Measurements from ENCODE around the gene MAP7. TPM values are rescaled to one million over a fixed set of nuclear protein-coding genes. Genes with fewer than 3 reads are reported as not detected.

Gene MAP7
- total and polyA plus RNA-seq, 2 donors (not counting 3 experiments of a cell fraction or from before 2014, with no cell fraction given): 0.07 to 0.42 TPM

DNA sequence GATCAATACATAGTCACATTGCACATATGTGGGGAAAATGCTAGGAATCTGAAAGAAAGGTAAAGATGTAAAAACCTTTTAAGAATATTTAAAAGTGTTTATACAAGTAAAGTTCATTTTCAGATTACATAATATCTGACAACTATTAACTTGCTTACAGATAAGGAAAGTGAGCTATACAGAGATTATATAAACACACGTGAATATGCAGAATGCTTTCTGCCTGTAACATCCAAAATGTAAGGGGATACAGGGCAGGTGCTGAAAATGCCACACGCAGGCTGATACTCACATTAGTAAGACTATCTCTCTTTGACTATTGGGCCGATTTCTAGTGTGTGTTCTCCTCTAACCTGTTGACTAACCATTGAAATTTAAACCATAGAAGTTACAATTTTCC, 17.9 kb upstream of the MAP7 start:
- DNase-seq (ENCODE audit: low read depth, low spot score): no peak
- H3K9ac ChIP-seq (replicated peaks; ENCODE audit: extremely low read depth, insufficient read depth, low read length): no peak overlapping the region
- no TSS peak for BruUV-seq (replicated peaks)
- no peaks in the 10 kb centered on the region for H3K9me1 ChIP-seq (replicated peaks; ENCODE audit: control insufficient read depth, extremely low read depth, insufficient read depth, low read length)
- dilution Hi-C loops (cut with MboI; ENCODE audit: extremely low pct_ligation_motif_present, low sequenced_read_pairs): no loop called here
- TF ChIP-seq MYC (IDR thresholded peaks at IDR 0.05; ENCODE audit: low read depth, low read length) (no peak), POLR2AphosphoS5 (IDR thresholded peaks at IDR 0.05; ENCODE audit: insufficient read depth, low read depth, low read length) (no peak), EZH2 (IDR thresholded peaks at IDR 0.05; ENCODE audit: borderline replicate concordance, low read depth, low read length, severe bottlenecking) (no peak), JUN (IDR thresholded peaks at IDR 0.05; ENCODE audit: borderline replicate concordance, insufficient read depth, insufficient read length, low read depth) (no peak), POLR2A (IDR thresholded peaks at IDR 0.05; ENCODE audit: low read depth, low read length) (no peak), FOS (IDR thresholded peaks at IDR 0.05; ENCODE audit: borderline replicate concordance, insufficient read depth, low read length) (no peak), GATA2 (IDR thresholded peaks at IDR 0.05; ENCODE audit: insufficient read depth, insufficient read length, low read depth, low read length) (no peak)
- TF ChIP-seq, protein P1, sequence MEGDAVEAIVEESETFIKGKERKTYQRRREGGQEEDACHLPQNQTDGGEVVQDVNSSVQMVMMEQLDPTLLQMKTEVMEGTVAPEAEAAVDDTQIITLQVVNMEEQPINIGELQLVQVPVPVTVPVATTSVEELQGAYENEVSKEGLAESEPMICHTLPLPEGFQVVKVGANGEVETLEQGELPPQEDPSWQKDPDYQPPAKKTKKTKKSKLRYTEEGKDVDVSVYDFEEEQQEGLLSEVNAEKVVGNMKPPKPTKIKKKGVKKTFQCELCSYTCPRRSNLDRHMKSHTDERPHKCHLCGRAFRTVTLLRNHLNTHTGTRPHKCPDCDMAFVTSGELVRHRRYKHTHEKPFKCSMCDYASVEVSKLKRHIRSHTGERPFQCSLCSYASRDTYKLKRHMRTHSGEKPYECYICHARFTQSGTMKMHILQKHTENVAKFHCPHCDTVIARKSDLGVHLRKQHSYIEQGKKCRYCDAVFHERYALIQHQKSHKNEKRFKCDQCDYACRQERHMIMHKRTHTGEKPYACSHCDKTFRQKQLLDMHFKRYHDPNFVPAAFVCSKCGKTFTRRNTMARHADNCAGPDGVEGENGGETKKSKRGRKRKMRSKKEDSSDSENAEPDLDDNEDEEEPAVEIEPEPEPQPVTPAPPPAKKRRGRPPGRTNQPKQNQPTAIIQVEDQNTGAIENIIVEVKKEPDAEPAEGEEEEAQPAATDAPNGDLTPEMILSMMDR (IDR thresholded peaks at IDR 0.05; ENCODE audit: extremely low read depth in 1 of 2, insufficient read depth in 1 of 2, low read depth in 1 of 2, low read length in 2 of 2): no peak
- TF ChIP-seq, protein P2, sequence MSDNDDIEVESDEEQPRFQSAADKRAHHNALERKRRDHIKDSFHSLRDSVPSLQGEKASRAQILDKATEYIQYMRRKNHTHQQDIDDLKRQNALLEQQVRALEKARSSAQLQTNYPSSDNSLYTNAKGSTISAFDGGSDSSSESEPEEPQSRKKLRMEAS (IDR thresholded peaks at IDR 0.05; ENCODE audit: insufficient read depth, insufficient read length): no peak
- H2AFZ ChIP-seq (ENCODE audit: low read depth, low read length): no peak overlapping the region
- ChIA-PET POLR2A (no interaction called here), CTCF (interaction anchor here (1.0 kb wide), 1 partner anchor 999 kb away, joined by 3 read pairs; no protein-coding TSS in a partner anchor)
- H3K36me3 ChIP-seq (ENCODE audit: control insufficient read depth in 2 of 2, extremely low read depth in 1 of 2, insufficient read depth in 2 of 2, low read length in 2 of 2): no peaks in the 10 kb centered on the region
- no peak for FAIRE-seq
- no peak overlapping the region for H3K4me3 ChIP-seq (replicated peaks in 1 of 3; ENCODE audit: insufficient read depth in 1 of 3, low read depth in 1 of 3, low read length in 3 of 3)
- H3K4me1 ChIP-seq (ENCODE audit: control insufficient read depth, extremely low read depth, insufficient read depth, low read length): peaks cover 5% of the 10 kb centered on the region
- H3K27ac ChIP-seq (ENCODE audit: insufficient read depth, low read depth, low read length): no peak overlapping the region
- no peaks in the 10 kb centered on the region for H3K79me2 ChIP-seq (ENCODE audit: control insufficient read depth, insufficient read depth, low read length)
- H3K27me3 ChIP-seq (ENCODE audit: control insufficient read depth in 2 of 2, insufficient read depth in 2 of 2, low read length in 2 of 2): no peaks in the 10 kb centered on the region
- intact Hi-C loops (cut with micrococcal nuclease): no loop called here
- H3K9me3 ChIP-seq (replicated peaks; ENCODE audit: control insufficient read depth, insufficient read depth, low read length): no peaks in the 10 kb centered on the region
- no peak overlapping the region for H3K4me2 ChIP-seq (ENCODE audit: insufficient read depth, low read length)
- H4K20me1 ChIP-seq (replicated peaks; ENCODE audit: control insufficient read depth, extremely low read depth, insufficient read depth, low read length): no peaks in the 10 kb centered on the region
